IPS-11a (cell line): ENCODE measurements around the gene CACNG8.
"Not testable (repeated sequence)": the region's sequence is repeated elsewhere in the genome, so short reads cannot be mapped to it uniquely, and the experiment has no call there.

Experiments
- H3K4me3 ChIP-seq: one replicate; pipeline ENCODE4 v1.5.1; 2013; ENCODE audit warnings: low read depth, low read length, control low read depth

The CACNG8 gene

DNA sequence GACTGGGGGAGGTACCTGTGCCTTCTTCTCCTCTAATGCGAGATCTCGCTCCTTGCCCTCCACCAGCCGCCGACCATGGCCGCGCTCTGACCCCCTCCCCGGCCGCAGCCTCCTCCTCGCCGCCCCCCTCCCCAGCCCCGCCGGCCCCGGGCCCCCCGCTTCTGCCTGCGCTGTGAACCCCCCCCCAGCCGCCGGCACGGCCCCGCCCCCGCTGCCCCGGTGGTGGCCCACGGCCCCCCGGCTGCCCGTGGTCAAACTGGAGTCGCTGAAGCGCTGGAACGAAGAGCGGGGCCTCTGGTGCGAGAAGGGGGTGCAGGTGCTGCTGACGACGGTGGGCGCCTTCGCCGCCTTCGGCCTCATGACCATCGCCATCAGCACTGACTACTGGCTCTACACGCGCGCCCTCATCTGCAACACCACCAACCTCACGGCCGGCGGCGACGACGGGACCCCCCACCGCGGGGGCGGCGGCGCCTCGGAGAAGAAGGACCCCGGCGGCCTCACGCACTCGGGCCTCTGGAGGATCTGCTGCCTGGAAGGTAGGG, at the start of gene CACNG8:
CACNG8 (plus strand) TSS at position 51 of the 545 bp plus-strand sequence.
- peak within 1 kb of the TSS; percentile 41 for H3K4me3 ChIP-seq

DNA sequence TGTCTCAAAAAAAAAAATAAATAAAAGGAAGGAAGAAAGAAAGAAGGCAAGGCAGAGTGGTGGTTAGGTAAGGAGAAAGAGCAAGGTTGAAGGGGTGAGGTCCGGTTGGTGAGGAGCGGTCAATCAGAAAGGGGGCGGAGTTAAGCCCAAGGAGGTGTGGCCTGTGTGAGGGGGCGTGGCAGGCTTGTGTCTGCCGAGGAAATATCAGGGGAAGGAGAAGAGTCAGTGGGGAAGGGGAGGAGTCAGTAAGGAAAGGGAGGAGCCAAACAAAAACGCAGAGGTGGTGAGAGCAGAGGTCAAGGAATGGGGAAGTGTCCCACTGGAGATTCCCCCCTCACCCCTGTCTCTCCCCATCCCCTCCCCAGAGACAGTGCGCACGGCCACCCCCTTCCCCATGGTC, 47.7 kb upstream of the CACNG8 start:
- H3K4me3 ChIP-seq, result no peak overlapping the region

DNA sequence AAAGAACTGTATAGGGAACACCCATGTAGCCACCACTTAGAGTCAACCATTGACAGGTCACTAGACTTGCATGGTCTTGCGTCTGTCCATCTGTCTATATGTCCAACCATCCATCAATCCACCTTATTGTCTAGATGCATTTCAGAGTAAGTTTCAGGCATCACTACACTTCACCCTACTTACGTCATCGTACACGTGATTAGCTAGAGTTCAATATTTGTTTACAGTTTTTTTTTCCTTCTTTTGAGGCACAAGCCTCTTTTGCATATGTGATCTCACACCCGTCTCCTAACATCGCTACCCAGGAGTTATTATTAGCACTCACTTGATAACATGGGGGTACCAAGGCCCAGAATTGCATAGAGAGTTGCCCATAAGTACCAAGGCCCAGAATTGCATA, 46.7 kb upstream of the CACNG8 start:
- H3K4me3 ChIP-seq, result no peak overlapping the region

DNA sequence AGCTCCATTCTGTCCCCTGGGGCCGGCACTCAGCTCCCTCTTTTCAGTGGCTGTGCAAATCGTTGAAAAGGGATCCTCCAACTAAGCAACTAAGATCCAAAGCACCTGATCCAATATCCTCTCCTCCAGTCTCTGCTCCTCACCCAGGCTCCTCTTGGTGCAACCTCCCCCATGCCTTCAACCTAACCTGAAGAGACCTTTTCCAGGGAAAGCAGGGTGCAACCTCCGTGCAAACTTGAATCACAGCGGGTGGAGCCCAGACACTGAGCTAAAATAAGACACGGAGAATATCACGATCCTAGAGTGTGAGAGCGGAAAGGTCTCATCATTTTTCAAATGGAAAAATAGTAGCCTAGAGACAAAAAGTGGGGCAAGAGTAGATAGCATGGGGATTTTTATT, 45.4 kb upstream of the CACNG8 start:
- no peak overlapping the region for H3K4me3 ChIP-seq

DNA sequence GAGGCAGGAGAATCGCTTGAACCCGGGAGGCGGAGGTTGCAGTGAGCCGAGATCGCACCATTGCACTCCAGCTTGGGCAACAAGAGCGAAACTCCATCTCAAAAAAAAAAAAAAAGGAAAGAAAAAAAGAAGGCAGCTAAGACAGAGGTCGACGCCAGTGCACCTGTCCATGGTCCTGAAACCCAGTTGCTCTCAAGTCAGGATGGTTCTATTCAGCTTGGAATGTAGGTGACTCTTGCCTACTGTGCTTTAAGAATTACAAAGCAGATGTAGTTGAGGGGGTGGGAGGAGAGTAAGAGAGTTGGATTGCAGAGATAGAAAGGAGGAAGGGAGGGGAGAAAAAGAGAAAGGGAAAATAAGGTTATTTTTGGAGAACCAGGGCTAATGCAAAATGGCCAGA, 35.0 kb upstream of the CACNG8 start:
- no peak overlapping the region for H3K4me3 ChIP-seq

DNA sequence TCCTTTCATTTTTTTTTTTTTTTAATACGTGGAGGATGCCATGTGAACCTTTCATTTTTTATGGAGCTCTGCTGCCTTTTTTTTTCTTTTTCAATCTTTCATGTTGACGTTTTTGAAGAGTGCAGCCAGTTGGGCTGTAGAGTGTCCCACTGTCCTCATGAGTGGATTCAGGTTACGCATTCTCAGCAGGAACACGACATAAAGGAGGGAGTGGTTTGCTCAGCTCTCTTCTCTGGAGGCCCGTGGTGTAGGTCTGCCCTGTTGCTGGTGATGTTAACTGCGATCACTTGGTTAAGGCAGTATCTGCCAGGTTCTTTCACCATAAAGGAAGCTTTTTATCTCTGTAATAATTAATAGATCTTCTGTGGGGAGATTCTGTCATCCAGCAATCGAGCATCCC, 26.7 kb upstream of the CACNG8 start:
- H3K4me3 ChIP-seq, result no peak overlapping the region

DNA sequence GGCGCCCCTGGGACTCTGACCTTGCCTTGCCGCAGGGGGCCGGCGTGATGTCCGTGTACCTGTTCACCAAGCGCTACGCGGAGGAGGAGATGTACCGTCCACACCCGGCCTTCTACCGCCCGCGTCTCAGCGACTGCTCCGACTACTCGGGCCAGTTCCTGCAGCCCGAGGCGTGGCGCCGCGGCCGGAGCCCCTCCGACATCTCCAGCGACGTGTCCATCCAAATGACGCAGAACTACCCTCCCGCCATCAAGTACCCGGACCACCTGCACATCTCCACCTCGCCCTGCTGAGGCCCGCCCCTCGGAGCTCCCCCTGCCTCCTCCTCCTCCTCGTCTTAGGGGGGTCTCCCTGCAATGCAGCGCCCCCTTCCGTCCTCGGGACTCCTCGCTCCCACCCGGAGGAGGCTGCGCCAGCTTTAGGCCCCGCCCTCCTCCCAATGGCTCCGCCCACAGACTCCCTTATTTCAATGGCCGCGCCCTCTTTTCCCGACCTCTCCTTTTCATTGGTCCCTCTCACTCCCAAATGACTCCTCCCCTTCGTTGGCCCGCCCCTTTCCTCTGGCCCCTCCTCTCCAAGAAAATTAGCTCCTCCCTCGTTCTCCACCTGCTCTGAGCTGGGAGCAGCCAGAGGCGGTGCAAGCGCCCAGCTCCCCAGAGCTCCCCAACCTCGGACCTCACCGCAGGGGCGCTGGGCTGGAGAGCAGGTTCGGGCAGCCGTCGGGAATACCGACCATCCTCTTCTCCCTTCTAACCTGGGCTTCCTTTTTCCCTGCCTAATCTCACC, 20.5 kb upstream of the CACNG8 start:
- peak overlapping the region; percentile 80 for H3K4me3 ChIP-seq

- no peak overlapping the region for H3K4me3 ChIP-seq
These were observed 18.3 kb upstream of the CACNG8 start for GRCh38 chr19:53944416-53944815.

DNA sequence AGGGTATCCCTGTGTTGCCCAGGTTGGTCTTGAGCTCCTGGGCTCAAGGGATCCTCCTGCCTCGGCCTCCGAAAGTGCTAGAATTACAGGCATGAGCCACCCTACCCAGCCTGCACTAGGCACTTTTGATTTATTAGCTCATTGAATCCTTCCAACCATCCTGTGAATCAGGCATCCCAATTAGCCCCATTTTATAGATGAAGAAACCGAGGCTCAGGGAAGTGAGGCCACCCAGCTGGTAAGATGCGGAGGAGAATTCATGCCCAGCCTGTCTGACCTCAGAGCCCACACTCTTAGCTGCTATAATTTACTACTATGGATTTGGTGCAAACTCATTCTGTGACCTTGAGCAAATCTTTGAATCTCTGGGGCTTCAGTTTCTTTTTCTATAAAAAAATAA, 17.8 kb upstream of the CACNG8 start:
- no peak overlapping the region for H3K4me3 ChIP-seq

GRCh38 chr19:53945441-53945840, 17.3 kb upstream of the CACNG8 start:
- no peak overlapping the region for H3K4me3 ChIP-seq

DNA sequence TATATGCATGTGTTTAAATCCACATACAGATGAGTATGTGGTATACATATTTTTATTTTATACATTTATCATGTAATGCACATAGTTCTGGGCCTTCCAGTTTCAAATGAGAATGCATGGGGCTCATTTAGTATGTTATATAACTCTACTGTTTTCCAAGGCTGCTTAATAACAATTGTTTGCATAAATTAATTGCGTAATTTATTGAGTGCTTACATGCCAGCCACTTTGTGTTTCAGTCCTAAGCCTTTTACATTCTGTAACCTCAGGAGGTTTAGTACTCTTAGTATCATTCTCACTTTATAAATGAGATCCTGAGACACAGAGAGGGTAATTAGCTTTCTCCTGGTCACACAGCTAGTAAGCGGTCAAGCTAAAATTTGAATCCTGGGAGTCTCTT, 16.7 kb upstream of the CACNG8 start:
- no peak overlapping the region for H3K4me3 ChIP-seq

DNA sequence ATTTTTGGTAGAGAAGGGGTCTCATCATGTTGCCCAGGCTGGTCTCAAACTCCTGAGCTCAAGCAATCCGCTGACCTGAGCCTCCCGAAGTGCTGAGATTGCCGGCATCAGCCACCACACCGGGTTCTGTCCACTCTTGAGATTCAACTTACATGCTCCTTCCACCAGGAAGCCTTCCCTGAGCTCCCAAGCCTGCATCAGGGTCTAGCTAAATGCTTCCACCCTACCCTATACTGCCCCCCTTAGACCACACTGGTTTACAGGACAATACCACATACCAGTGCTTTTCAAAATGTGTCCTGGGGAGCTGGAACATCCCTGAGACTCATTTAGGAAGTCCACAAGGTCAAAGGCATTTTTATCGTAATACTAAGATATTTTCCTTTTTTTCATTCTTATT, 15.1 kb upstream of the CACNG8 start:
- no peak overlapping the region for H3K4me3 ChIP-seq

DNA sequence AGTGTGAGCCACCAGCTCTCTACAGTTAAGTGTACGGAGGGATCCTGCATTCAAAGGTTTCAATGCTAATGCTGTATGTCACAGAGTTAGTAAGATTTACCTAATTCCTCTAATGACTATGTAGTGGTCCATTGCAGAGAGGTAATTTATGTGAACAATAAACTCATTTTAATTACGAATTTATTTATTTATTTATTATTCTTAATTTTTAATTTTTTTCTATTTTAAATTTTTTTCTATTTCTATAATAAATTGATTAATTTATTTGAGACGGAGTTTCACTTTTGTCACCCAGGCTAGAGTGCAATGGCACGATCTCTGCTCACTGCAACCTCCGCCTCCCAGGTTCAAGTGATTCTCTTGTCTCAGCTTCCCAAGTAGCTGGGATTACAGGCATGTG, 14.1 kb upstream of the CACNG8 start:
- not testable (repeated sequence) for H3K4me3 ChIP-seq

DNA sequence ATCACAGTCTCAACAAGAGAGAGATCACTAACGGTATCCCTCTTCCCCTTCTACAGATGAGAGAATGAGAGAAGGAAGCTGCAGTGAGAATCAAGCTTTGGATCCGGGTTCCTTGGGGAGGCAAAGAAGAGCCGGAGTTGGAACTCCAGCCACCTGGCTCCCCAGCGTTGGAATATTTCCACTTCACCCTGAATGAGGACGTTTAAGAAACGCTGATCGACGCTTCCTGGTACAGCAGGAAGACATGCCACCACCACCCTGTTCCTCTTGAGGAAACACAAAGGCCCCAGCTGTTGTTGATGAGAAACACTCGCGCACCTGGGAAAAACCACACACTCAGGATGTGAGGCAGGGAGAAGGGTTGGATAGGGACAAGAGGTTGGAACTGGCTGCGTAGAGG, 11.3 kb upstream of the CACNG8 start:
- no peak overlapping the region for H3K4me3 ChIP-seq

DNA sequence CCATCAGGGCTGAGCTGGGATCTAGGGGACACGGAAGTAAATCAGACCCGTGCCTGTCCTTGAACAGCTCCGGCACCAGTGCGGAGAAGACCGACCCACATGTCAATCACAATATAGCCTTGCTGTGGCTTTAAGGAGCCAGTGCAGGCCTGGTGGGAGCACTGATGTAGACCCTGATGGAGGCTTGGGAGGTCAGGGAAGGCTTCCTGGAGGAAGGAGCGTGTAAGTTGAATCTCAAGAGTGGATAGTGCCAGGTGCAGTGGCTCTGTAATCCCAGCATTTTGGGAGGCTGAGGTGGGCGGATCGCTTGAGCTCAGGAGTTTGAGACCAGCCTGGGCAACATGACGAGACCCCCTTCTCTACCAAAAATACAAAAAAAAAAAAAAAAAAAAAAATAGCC, 10.8 kb upstream of the CACNG8 start:
- H3K4me3 ChIP-seq, result no peak overlapping the region

GRCh38 chr19:53953383-53953782, 9.4 kb upstream of the CACNG8 start:
- H3K4me3 ChIP-seq, result no peak overlapping the region

GRCh38 chr19:53957448-53958167, 5.1 kb upstream of the CACNG8 start:
- peak overlapping the region; percentile 20 for H3K4me3 ChIP-seq

GRCh38 chr19:53958168-53958571, 4.6 kb upstream of the CACNG8 start:
- peak overlapping the region; percentile 8 for H3K4me3 ChIP-seq

DNA sequence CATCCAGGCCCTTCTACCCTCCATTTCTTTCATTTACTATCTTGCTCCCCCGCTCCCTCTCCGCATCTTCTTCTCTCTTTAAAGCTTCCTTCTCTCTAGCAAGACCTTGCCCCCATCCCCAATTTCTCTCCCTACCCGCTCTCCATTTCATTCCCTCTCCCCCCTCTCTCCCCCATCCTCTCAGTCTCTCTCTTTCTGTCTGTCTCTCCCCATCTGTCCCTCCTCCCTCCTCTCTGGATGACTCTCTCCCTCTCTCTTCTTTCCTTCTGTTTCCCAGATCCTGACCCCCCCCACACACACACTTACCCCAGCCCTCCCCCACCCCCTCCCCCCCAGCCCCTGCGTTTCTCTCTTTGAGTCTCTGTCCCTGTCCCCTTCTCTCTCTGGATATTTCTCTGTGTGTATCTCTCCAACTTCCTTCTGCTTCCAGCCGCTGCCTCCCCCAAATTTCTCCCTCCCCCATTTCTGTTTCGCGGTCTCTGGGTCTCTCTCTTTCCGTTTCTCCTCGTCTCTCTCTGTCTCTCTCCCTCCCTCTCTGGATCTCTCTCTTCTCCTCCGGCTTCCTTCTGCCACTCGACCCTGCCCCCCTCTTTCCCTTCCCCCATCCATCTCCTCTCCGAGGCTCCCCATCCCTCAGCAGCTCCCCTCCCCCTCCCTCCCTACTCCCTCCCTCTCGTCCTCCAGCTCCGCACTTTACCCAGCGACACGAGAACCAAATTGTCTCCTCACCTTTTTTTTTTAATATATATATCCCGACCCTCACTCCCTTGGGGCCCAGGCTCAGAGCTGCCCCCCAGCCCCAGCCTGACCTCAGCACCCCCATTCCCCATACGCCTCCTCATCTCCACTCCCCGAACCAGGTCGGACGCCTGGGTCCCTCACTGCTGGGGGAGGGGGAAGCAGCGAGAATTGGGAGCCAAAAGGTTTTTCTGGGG, 3.6 kb upstream of the CACNG8 start:
- peak overlapping the region; percentile 43 for H3K4me3 ChIP-seq

GRCh38 chr19:53960187-53960586, 2.5 kb upstream of the CACNG8 start:
- peak overlapping the region; percentile 43 for H3K4me3 ChIP-seq

- peak overlapping the region; percentile 43 for H3K4me3 ChIP-seq
These were observed 1.9 kb upstream of the CACNG8 start for GRCh38 chr19:53960886-53961285.
